ENCODE results near the gene C1orf159.

Gene C1orf159

GRCh38 chr1:1092149-1092855, 23.6 kb downstream of the C1orf159 start:
- DNase-seq (ENCODE audit: low read depth in 2 of 2) = no peak

GRCh38 chr1:1091344-1092148, 24.3 kb downstream of the C1orf159 start:
- DNase-seq (ENCODE audit: low read depth in 2 of 2) = no peak

- DNase-seq (ENCODE audit: low read depth in 2 of 2) = no peak
Observed at GRCh38 chr1:1090424-1091343, 25.2 kb downstream of the C1orf159 start.

GRCh38 chr1:1089731-1090423, 26.0 kb downstream of the C1orf159 start:
- no peak for DNase-seq (ENCODE audit: low read depth in 2 of 2)

- no peak for DNase-seq (ENCODE audit: low read depth in 2 of 2)
Observed at GRCh38 chr1:1088801-1089680, 26.8 kb downstream of the C1orf159 start.

GRCh38 chr1:1088029-1088800, 27.7 kb downstream of the C1orf159 start:
- no peak for DNase-seq (ENCODE audit: low read depth in 2 of 2)

- DNase-seq (ENCODE audit: low read depth in 2 of 2) = no peak
Observed at GRCh38 chr1:1087351-1088028, 28.4 kb downstream of the C1orf159 start.

- no peak for DNase-seq (ENCODE audit: low read depth in 2 of 2)
Observed at GRCh38 chr1:1086911-1087341, 29.0 kb downstream of the C1orf159 start.

- DNase-seq (ENCODE audit: low read depth in 2 of 2) = no peak
Observed at GRCh38 chr1:1085911-1086841, 29.7 kb downstream of the C1orf159 start.

GRCh38 chr1:1085171-1085841, 30.6 kb downstream of the C1orf159 start:
- no peak for DNase-seq (ENCODE audit: low read depth in 2 of 2)

- DNase-seq (ENCODE audit: low read depth in 2 of 2) = no peak
Observed at GRCh38 chr1:1084372-1085170, 31.3 kb downstream of the C1orf159 start.

GRCh38 chr1:1083416-1084371, 32.2 kb downstream of the C1orf159 start:
- no peak for DNase-seq (ENCODE audit: low read depth in 2 of 2)

- no peak for DNase-seq (ENCODE audit: low read depth in 2 of 2)
Observed at GRCh38 chr1:1082776-1083415, 33.0 kb downstream of the C1orf159 start.

- no peak for DNase-seq (ENCODE audit: low read depth in 2 of 2)
Observed at GRCh38 chr1:1082239-1082775, 33.6 kb downstream of the C1orf159 start.
